WTC11 (cell line): Measurements from ENCODE around the gene RFESD. TPM values are rescaled to one million over a fixed set of nuclear protein-coding genes. Genes with fewer than 3 reads are reported as not detected.

Experiments used
- ATAC-seq: fragments of 200-7000 bp; cut with Tn5 transposase; 2 replicates; pipeline ENCODE4 v1.10.0; 2021; ENCODE audit warnings: mild to moderate bottlenecking, moderate library complexity
- CTCF ChIA-PET: fragments of 300-600 bp; sonication (Branson Sonifier 250); formaldehyde crosslinking; loops from one replicate; lab custom pipeline; 2021; ENCODE audit warnings: antibody characterized with exemption; lab: Charles Lee
- POLR2A ChIA-PET: fragments of 350-600 bp; sonication (Branson Sonifier 250); formaldehyde crosslinking; loops from one replicate; lab custom pipeline; 2021; ENCODE audit warnings: antibody characterized with exemption; lab: Charles Lee
- DNase-seq: peaks from one replicate; pipeline ENCODE4 v3.0.0; 2021; ENCODE audit warnings: low spot score
- H3K27ac Mint-ChIP-seq: 2 replicates; pipeline ENCODE4 v1.8.0; 2021; ENCODE audit warnings: mixed read lengths
- H3K27me3 Mint-ChIP-seq: 2 replicates; pipeline ENCODE4 v1.8.0; 2021; ENCODE audit warnings: low read depth, mild to moderate bottlenecking, moderate library complexity, mixed read lengths
- H3K36me3 Mint-ChIP-seq: 2 replicates; pipeline ENCODE4 v1.8.0; 2021; ENCODE audit warnings: mixed read lengths
- H3K4me1 Mint-ChIP-seq: 2 replicates; pipeline ENCODE4 v1.8.0; 2022; ENCODE audit warnings: mixed read lengths
- H3K4me3 Mint-ChIP-seq: 2 replicates; pipeline ENCODE4 v1.8.0; 2021; ENCODE audit warnings: mild to moderate bottlenecking, moderate library complexity, mixed read lengths
- H3K9me3 Mint-ChIP-seq: 2 replicates; pipeline ENCODE4 v1.8.0; 2021; ENCODE audit warnings: mixed read lengths
- AR ChIP-seq: fragments of 250-450 bp; sonication (Bioruptor Pico); IDR thresholded peaks from 2 replicates; pipeline ENCODE4 v1.9.0; 2021; ENCODE audit warnings: mild to moderate bottlenecking
- E2F5 ChIP-seq: sonication (generic); formaldehyde crosslinking; IDR thresholded peaks from 2 replicates; pipeline ENCODE4 v1.8.1; 2022; ENCODE audit warnings: mild to moderate bottlenecking, moderate library complexity, missing genetic modification reagents
- FOXJ3 ChIP-seq: sonication (generic); formaldehyde crosslinking; IDR thresholded peaks from 2 replicates; pipeline ENCODE4 v1.9.0; 2021; ENCODE audit warnings: missing genetic modification reagents, mild to moderate bottlenecking, borderline replicate concordance
- FOXP1 ChIP-seq: sonication (generic); formaldehyde crosslinking; IDR thresholded peaks from 2 replicates; pipeline ENCODE4 v1.8.0; 2022; ENCODE audit warnings: missing genetic modification reagents, mild to moderate bottlenecking, moderate library complexity, borderline replicate concordance
- GABPB1 ChIP-seq: sonication (generic); formaldehyde crosslinking; IDR thresholded peaks from 2 replicates; pipeline ENCODE4 v1.8.1; 2023; ENCODE audit warnings: mild to moderate bottlenecking, missing genetic modification reagents
- JAZF1 ChIP-seq: fragments of 250-450 bp; sonication (Bioruptor Pico); IDR thresholded peaks from 2 replicates; pipeline ENCODE4 v1.9.0; 2021; ENCODE audit warnings: moderate library complexity, mild to moderate bottlenecking, inconsistent platforms
- MLX ChIP-seq: sonication (generic); formaldehyde crosslinking; IDR thresholded peaks from 2 replicates; pipeline ENCODE4 v1.8.1; 2023; ENCODE audit warnings: mild to moderate bottlenecking, missing genetic modification reagents, moderate library complexity
- OVOL2 ChIP-seq: fragments of 250-450 bp; sonication (Bioruptor Pico); IDR thresholded peaks from 2 replicates; pipeline ENCODE4 v1.9.0; 2021; ENCODE audit warnings: mild to moderate bottlenecking, borderline replicate concordance
- PRRX2 ChIP-seq: fragments of 250-450 bp; sonication (Bioruptor Pico); IDR thresholded peaks from 2 replicates; pipeline ENCODE4 v1.8.0; 2021; ENCODE audit warnings: mild to moderate bottlenecking
- ZBTB21 ChIP-seq: sonication (generic); formaldehyde crosslinking; IDR thresholded peaks from 2 replicates; pipeline ENCODE4 v1.8.1; 2023; ENCODE audit warnings: mild to moderate bottlenecking, missing genetic modification reagents, borderline replicate concordance
- ZMAT4 ChIP-seq: fragments of 250-450 bp; sonication (Bioruptor Pico); IDR thresholded peaks from 2 replicates; pipeline ENCODE4 v1.9.0; 2021; ENCODE audit warnings: mild to moderate bottlenecking
- ZNF138 ChIP-seq: sonication (generic); formaldehyde crosslinking; conservative IDR thresholded peaks from 2 replicates; pipeline ENCODE4 v1.8.1; 2022; ENCODE audit warnings: mild to moderate bottlenecking, moderate library complexity, missing genetic modification reagents
- ZNF232 ChIP-seq: sonication (generic); formaldehyde crosslinking; IDR thresholded peaks from 2 replicates; pipeline ENCODE4 v1.8.0; 2022; ENCODE audit warnings: mild to moderate bottlenecking, missing genetic modification reagents
- ZNF317 ChIP-seq: sonication (generic); formaldehyde crosslinking; IDR thresholded peaks from 2 replicates; pipeline ENCODE4 v1.8.1; 2023; ENCODE audit warnings: low read depth, mild to moderate bottlenecking, moderate library complexity, missing genetic modification reagents, borderline replicate concordance
- ZNF671 ChIP-seq: fragments of 250-450 bp; sonication (Bioruptor Pico); IDR thresholded peaks from 2 replicates; pipeline ENCODE4 v1.8.0; 2021; ENCODE audit warnings: mild to moderate bottlenecking
- total RNA-seq: library from RNA; stranded (reverse); gene quantifications from 3 replicates; pipeline ENCODE4 v1.2.3, GENCODE V29; 2021
- TF ChIP-seq, protein P1 (sequence below): fragments of 200-600 bp; IDR thresholded peaks from 2 replicates; pipeline ENCODE4 v1.8.0; 2022; ENCODE audit warnings: antibody characterized with exemption
- TF ChIP-seq, protein P2 (sequence below): sonication (generic); formaldehyde crosslinking; IDR thresholded peaks from 2 replicates; pipeline ENCODE4 v1.8.0; 2022; ENCODE audit warnings: mild to moderate bottlenecking, missing genetic modification reagents

RFESD gene
- total RNA-seq, 1 experiment from 2014 or later = 5.7 TPM

DNA sequence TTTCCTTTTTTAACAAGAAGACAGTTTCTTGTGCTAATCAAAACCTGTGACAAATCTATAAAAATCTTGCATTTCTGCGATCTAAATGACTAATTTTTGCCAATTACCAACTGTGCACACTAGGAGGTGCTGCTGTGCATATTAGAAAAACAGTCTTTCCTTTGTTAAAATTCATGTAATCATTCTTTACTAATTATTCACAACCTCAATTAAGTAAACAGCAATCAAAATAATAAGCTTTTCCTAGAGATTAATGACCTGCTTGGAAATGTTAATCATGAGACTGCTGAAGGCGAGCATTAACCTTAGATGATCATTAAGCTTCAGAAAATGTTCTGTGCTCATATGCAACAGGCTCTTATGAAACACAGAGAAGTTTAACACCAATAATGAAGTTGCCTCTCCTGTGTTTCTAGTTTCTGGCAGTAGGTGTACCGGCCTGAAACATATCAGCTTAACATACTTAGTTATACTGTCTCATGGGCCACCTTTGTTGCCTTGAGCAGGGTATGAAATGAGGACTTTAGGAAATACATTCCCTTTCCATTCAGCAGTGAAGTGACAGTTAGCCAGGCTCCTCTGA is 17.7 kb downstream of the RFESD start:
- Mint-ChIP-seq H3K4me1 (0 out of 2 replicates have a peak, but pooled peaks cover 3% of the 10 kb centered on the region), H3K36me3 (no peaks in the 10 kb centered on the region), H3K4me3 (no peak overlapping the region), H3K27me3 (no peaks in the 10 kb centered on the region; the same call in 1 of the 2 replicates), H3K9me3 (no peaks in the 10 kb centered on the region), H3K27ac (no peak overlapping the region)
- CTCF ChIA-PET = interaction anchor here (0.6 to 1.0 kb wide), 6 partner anchors 13 to 430 kb away, joined by 3 to 4 read pairs (median 3); partner anchors contain the start of gene RHOBTB3
- TF ChIP-seq FOXP1 (CRISPR knock-in tag) = no peak
- no peak for TF ChIP-seq ZMAT4 (CRISPR knock-in tag)
- TF ChIP-seq E2F5 (CRISPR knock-in tag) = no peak
- TF ChIP-seq, protein P1, sequence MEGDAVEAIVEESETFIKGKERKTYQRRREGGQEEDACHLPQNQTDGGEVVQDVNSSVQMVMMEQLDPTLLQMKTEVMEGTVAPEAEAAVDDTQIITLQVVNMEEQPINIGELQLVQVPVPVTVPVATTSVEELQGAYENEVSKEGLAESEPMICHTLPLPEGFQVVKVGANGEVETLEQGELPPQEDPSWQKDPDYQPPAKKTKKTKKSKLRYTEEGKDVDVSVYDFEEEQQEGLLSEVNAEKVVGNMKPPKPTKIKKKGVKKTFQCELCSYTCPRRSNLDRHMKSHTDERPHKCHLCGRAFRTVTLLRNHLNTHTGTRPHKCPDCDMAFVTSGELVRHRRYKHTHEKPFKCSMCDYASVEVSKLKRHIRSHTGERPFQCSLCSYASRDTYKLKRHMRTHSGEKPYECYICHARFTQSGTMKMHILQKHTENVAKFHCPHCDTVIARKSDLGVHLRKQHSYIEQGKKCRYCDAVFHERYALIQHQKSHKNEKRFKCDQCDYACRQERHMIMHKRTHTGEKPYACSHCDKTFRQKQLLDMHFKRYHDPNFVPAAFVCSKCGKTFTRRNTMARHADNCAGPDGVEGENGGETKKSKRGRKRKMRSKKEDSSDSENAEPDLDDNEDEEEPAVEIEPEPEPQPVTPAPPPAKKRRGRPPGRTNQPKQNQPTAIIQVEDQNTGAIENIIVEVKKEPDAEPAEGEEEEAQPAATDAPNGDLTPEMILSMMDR = peak; percentile 10; the same call in 1 of the 2 replicates
- no peak for TF ChIP-seq PRRX2
- no peak for TF ChIP-seq ZBTB21
- no peak for TF ChIP-seq FOXJ3 (CRISPR knock-in tag)
- TF ChIP-seq JAZF1 (CRISPR knock-in tag) = no peak
- DNase-seq = no peak
- ATAC-seq = no peak
- POLR2A ChIA-PET = no interaction called here

DNA sequence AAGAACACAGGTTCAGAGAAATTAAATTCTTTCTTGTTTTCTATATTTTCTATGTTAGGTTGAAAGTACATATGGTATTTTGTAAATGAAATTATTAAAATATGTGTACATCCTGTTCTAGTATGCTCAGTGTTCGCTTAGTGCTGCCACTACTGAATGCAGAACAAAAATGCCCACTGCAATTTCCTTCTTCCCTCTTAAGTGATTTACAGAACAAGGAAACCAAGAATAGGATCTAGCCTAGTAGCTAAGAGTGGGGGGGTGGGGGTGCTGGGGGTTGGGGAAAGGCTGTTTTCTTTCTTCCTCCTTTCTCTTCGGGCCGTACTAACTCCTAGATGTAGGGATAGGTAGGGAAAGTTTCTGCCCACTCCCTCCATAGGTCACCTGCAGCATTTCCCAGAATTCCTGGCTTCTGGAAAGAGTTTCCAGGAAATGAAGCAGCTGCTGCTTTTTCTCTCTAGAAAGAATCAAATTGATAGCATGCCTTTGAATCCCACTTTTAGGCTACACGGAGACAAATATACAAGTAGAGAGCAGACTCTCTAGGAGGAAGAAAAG is 20.6 kb downstream of the RFESD start:
- ChIA-PET CTCF (interaction anchor here (0.6 kb wide), 1 partner anchor 21 kb away, joined by 3 read pairs; the partner anchor contains the start of gene RFESD), POLR2A (no interaction called here)

DNA sequence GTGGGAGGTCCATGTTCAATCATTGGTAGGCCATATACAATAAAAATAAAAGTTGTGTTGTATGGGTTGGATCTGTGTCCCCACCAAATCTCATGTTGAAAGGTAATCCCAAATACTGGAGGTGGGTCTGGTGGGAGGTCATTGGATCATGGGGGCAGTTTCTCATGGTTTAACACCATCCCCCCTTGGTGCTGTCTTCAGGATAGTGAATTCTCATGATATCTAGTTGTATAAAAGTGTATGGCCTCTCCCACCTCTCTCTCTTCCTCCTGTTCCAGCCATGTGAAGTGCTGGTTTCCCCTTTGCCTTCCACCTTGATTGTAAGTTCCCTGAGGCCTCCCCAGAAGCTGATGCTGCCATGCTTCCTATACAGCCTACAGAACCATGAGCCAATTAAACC is 21.1 kb downstream of the RFESD start:
- H3K27ac Mint-ChIP-seq = no peak overlapping the region
- no peaks in the 10 kb centered on the region for H3K9me3 Mint-ChIP-seq
- no peaks in the 10 kb centered on the region for H3K36me3 Mint-ChIP-seq
- no peak for ATAC-seq
- H3K4me1 Mint-ChIP-seq = 0 out of 2 replicates have a peak, but pooled peaks cover 4% of the 10 kb centered on the region
- no peak overlapping the region for H3K4me3 Mint-ChIP-seq
- ChIA-PET CTCF (no interaction called here), POLR2A (no interaction called here)
- H3K27me3 Mint-ChIP-seq = no peaks in the 10 kb centered on the region
- DNase-seq = no peak
- TF ChIP-seq ZNF671 (CRISPR knock-in tag) (no peak), ZNF232 (CRISPR knock-in tag) (no peak), ZNF138 (CRISPR knock-in tag) (no peak)
- TF ChIP-seq, protein P2, sequence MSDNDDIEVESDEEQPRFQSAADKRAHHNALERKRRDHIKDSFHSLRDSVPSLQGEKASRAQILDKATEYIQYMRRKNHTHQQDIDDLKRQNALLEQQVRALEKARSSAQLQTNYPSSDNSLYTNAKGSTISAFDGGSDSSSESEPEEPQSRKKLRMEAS (CRISPR knock-in tag) = no peak

More for the DNA sequence above, 20.6 kb downstream of the RFESD start:
- Mint-ChIP-seq H3K36me3 (no peaks in the 10 kb centered on the region), H3K4me3 (no peak overlapping the region), H3K27me3 (no peaks in the 10 kb centered on the region), H3K27ac (no peak overlapping the region), H3K9me3 (no peaks in the 10 kb centered on the region), H3K4me1 (0 out of 2 replicates have a peak, but pooled peaks cover 4% of the 10 kb centered on the region)
- no peak for TF ChIP-seq GABPB1 (CRISPR knock-in tag)
- DNase-seq (no peak), ATAC-seq (no peak)

DNA sequence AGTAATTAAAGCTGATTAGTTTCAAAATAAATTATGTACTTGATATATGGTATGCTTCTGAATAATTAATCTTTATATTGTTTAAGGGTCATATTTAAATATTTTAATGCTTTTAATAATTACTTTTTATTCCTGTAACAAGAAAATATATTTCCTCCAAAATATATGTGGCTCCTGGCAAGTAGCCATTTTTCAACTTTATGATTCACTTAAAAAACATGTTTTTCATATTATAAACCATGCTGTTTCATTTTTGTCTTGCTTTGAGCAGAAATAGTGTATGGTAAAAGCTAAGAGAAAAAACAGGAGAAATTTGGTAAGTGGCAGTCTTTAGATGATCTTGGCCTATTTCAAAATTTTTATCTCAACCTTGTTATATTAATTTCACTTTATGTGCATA is 21.6 kb downstream of the RFESD start:
- DNase-seq = no peak
- H3K27me3 Mint-ChIP-seq = no peaks in the 10 kb centered on the region
- ChIA-PET POLR2A (no interaction called here), CTCF (no interaction called here)
- no peak for TF ChIP-seq OVOL2 (CRISPR knock-in tag)
- TF ChIP-seq ZNF317 = no peak
- no peak for TF ChIP-seq AR (CRISPR knock-in tag)
- TF ChIP-seq MLX = no peak
- 0 out of 2 replicates have a peak, but pooled peaks cover 4% of the 10 kb centered on the region for H3K4me1 Mint-ChIP-seq
- H3K4me3 Mint-ChIP-seq = no peak overlapping the region
- H3K36me3 Mint-ChIP-seq = no peaks in the 10 kb centered on the region
- no peak overlapping the region for H3K27ac Mint-ChIP-seq
- ATAC-seq = no peak
- no peaks in the 10 kb centered on the region for H3K9me3 Mint-ChIP-seq
